ENCODE measurements around the gene DDX19B.
"Not testable (repeated sequence)": the region's sequence is repeated elsewhere in the genome, so short reads cannot be mapped to it uniquely, and the experiment has no call there.

The DDX19B gene

DNA sequence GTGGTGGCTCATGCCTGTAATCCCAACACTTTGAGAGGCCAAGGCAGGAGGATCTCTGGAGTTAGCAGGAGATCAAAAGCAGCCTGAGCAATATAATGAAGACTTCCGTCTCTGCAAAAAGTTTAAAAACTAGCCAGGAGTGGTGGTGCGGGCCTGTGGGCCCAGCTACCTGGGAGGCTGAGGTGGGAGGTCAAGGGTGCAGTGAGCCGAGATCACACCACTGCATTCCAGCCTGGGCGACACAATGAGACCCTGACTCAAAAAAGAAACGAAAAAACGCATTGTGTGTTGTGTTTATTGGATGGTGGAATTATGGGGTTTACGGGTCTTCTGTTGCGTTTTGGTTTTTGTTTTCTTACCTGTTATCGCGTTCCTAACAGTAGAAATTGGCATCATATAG, 46.9 kb downstream of the DDX19B start:
- no peak for DNase-seq (ENCODE audit: extremely low read depth in 1 of 2, low read depth in 1 of 2)

DNA sequence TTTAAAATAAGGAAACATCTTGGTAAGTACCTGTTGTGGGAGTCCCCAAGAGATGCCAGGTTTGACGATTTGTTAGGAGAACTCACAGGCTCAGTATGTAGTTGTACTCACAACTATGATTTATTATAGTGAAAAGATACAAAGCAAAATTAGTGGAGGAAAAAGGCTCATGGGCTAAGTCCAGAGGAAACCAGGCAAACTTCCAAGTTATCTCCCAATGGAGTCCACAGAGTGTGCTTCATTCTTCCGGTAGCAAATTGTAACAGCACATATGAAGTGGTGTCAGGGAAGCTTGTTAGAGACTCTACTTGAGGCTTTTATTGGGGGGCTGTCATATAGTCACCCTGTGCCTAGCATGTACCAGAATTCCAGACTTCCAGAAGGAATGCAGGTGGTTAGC, 50.0 kb downstream of the DDX19B start:
- DNase-seq (ENCODE audit: extremely low read depth in 1 of 2, low read depth in 1 of 2): no peak

DNA sequence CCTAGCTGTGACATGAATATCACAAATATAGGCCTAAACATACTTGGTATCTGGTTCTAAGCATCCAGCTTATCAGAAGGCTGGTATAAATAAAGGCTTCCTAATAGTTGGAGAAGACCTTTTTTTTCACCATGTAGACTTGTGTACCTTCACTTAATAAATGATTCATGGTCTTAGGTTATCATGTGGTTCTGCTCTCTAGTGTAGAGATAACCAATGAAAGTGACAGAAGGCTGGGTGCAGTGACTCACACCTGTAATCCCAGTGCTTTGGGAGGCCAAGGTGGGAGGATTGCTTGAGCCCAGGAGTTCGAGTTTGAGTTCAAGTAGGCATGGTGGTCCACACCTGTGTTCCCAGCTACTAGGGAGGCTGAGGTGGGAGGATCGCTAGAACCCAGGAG, 50.8 kb downstream of the DDX19B start:
- DNase-seq (ENCODE audit: extremely low read depth in 1 of 2, low read depth in 1 of 2): no peak

DNA sequence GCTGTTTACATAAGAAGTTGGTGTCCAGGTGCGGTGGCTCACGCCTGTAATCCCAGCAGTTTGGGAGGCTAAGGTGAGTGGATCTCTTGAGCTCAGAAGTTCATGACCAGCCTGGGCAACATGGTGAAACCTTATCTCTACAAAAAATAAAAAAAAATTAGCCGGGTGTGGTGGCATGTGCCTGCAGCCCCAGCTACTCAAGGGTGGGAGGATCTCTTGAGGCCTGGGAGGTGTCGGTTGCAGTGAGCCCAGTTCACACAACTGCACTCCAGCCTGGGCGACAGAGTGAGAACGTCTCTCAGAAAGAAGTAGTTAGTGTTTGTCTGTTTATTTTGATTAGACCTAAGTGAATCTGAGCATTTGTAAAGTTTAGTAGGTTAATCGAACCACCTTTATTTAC, 60.6 kb downstream of the DDX19B start:
- DNase-seq (ENCODE audit: extremely low read depth in 1 of 2, low read depth in 1 of 2): no peak

DNA sequence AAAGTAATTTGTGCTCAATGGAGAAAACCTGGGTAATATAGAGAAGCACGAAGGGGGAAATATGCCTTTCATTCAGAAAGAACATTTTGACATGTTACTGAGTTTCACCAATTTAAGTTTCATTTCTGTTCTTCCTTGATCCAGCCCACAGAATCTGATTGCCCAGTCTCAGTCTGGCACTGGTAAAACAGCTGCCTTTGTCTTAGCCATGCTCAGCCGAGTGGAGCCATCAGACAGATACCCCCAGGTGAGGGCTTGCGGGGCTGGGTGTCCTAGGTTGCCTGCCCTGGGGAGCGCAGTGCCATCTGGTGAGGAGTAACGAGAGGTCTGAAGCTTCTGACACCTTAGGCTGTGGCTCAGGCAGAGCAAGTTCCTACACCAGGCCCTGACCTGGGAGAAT, 65.4 kb downstream of the DDX19B start:
- DNase-seq (ENCODE audit: extremely low read depth in 1 of 2, low read depth in 1 of 2): no peak

DNA sequence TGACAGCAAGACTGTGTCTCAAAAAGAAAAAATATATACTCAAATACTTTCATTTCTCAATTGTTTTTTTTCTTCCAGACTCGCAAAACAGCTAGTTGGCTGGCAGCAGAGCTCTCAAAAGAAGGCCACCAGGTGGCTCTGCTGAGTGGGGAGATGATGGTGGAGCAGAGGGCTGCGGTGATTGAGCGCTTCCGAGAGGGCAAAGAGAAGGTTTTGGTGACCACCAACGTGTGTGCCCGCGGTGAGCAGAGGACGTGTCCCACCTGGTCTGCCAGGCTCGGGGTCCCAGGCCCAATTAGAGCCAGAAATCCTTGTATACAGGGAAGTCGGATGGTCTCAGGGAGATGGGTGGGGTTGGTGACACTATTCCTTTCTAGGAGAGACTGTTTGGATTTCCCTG, 71.2 kb downstream of the DDX19B start:
- DNase-seq (ENCODE audit: extremely low read depth in 1 of 2, low read depth in 1 of 2): not testable (repeated sequence)

DNA sequence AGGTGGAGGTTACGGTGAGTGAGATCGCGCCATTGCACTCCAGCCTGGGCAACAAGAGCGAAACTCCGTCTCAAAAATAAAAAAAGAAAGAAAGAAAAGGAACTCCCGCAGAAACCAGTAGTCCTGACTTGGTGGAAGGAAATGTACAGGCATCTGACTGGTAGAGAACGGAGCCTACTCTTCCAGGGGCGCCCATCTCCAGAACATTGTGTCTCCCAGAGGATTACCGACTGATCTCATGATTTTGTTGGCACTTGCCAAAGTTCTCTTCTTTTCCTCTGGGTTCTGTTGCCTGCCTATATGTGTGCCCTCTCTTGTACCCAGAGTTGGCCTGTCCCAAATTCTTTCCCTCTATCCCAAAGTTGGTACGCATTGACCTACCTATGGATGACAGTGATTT, 71.9 kb downstream of the DDX19B start:
- no peak for DNase-seq (ENCODE audit: extremely low read depth in 1 of 2, low read depth in 1 of 2)

DNA sequence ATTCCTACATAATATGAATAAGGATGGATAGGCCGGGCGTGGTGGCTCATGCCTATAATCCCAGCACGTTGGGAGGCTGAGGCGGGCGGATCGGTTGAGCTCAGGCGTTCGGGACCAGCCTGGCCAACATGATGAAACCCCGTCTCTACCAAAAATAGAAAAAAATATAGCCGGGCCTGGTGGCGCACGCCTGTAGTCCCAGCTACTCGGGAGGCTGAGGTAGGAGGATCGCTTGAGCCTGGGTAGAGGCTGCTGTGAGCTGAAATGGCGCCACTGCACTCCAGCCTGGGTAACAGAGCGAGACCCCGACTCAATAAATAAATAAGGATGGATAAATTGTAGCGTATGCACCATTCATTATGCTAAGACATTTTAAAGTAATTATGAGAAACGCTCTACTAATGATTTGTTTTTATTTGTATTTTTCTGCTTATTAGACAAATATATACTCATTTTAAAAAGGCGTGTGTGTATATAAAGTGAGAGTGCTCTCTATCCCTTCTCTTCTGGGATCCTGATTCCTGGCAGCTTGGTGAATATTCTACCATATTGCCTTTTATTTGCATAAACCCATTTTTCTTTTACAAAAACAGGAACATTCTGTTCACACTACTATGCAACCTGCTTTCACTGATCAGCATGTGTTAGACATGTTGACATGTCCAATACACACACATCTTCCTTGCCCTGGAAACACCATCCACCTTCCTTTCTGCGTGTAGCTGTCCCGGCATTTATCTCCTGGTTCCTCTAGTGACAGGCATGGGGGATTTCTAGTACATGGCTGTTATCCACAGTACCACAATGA, 74.1 kb downstream of the DDX19B start:
- DNase-seq (ENCODE audit: extremely low read depth in 1 of 2, low read depth in 1 of 2): no peak

DNA sequence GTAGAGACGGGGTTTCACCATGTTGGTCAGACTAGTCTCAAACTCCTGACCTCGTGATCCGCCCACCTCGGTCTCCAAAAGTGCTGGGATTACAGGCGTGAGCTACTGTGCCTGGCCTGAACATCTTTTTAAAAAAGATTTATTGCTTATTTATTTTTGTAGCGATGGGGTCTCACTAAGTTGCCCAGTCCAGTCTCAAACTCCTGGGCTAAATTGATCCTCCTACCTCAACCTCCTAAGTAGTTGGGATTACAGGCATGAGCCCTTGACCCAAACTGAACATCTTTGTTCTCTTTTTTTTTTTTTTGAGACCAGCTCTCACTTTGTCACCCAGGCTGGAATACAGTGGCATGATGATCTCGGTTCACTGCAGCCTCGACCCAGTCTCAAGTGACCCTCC, 75.2 kb downstream of the DDX19B start:
- no peak for DNase-seq (ENCODE audit: extremely low read depth in 1 of 2, low read depth in 1 of 2)

DNA sequence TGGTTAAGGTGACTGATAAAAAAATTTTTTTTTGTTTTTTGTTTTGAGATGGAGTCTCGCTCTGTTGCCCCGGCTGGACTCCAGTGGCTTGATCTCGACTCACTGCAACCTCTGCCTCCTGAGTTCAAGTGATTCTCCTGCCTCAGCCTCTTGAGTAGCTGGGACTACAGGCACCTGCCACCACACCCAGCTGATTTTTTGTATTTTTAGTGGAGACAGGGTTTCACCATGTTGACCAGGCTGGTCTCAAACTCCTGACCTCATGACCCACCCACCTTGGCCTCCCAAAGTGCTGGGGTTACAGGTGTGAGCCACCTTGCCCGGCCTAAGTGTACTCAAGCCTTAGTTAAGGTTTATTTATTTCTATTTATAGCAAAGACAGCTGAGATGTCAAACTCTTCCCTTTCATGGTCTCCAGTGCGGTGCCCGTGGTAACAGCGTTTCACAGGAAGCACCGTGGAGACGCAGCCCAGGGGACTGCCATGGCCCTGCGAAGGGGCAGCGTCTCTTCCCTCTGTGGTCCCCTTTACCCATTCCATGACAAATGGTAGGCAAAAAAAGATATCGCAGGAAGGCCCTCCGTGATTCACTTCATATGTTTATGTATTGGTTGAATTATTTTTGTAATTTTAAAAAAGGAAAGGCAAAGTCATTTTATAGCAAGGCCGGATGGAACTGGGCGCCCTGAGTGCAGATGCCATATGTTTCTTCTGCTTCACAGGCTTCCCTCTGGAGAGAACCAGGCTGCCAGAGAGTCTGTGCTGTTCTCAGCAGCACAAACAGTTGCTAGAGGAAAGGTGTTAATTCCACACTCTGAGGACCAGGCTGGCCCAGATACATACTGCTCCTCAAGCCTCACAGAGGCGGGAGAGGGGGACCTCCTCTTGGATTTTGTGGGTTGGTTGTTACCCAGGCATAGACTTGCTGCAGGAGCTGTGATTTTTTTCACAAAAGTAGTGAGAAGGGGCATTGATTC, 76.9 kb downstream of the DDX19B start:
- DNase-seq (ENCODE audit: extremely low read depth in 1 of 2, low read depth in 1 of 2): no peak

DNA sequence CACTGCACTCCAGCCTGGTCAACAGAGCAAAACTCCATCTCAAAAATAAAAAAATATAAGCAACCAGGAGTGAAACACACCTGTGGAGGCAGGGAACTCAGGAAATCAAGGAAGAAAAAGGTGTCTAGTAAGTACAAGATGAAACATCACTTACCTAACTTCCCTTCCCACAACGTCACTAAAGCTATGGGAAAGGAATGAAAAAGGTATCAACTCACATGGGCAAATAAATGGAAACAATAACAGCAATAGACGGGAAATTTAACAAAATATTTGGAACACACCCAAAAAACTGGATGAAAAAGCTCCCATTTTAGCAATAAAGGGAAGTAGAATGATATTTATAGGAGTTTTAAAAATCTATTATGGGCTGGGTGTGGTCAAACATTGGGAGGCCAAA, 78.8 kb downstream of the DDX19B start:
- DNase-seq (ENCODE audit: extremely low read depth in 1 of 2, low read depth in 1 of 2): no peak

DNA sequence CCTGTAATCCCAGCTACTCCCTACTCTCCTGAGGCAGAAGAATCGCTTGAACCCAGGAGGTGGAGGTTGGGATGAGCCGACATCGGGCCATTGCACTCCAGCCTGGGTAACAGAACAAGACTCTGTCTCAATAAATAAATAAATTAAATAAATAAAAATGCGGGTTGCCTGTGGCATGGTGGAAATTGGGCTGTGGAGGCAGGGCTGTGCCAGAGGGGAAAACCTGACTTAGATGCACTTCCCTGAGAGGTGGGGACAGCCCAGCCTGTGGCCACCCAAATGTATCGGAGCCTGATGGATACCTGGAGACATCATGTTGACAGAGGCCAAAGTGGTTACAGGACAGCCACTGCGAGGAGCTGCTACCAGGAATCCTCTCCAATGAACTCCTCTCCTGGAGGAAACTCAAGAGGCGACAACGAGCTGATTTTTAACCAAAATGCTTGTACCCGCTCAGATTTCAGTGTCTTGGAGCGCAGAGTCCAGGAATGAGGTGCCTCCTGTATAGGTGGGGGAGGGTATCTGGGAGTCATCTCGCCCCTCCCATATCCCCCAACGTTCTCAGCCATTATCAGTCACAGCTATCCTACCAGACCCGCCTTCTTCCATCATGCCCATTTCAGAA, 80.0 kb downstream of the DDX19B start:
- no peak for DNase-seq (ENCODE audit: extremely low read depth in 1 of 2, low read depth in 1 of 2)

DNA sequence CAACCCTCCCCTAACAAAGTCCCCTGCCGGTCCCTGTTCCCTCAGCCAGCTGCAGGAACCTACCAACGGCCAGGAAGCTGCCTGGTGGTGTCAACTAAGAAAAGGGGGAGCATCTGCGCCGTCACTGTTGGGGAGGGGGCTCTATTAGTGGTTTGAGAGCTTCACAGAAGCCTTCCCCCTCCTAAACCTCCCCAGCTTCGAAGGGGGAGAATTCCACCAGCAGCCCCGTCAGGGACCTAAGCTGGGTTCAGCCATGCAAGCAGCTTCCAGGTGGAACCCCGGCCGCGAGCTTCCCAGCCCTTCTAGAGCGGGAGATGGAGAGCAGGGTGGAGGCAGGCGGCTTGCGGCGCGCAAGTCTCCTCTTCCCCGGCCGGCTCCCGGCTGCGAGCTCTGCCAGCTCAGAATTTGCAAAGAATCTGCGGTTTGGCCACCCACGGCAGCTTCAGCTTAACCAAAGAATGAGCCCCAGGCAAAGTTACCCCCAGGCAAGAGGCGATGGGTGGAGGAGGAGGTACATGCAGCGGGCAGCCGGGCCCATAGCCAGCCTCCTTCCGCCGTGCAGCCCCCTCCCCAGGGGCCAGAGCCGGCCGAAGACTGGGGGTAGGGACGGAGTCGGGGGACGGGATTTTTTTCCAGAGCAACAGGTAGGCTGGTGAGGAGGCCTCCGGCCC, 81.4 kb downstream of the DDX19B start:
- peak in 1 of 2 donors; percentile 45 for DNase-seq (ENCODE audit: extremely low read depth in 1 of 2, low read depth in 1 of 2)

DNA sequence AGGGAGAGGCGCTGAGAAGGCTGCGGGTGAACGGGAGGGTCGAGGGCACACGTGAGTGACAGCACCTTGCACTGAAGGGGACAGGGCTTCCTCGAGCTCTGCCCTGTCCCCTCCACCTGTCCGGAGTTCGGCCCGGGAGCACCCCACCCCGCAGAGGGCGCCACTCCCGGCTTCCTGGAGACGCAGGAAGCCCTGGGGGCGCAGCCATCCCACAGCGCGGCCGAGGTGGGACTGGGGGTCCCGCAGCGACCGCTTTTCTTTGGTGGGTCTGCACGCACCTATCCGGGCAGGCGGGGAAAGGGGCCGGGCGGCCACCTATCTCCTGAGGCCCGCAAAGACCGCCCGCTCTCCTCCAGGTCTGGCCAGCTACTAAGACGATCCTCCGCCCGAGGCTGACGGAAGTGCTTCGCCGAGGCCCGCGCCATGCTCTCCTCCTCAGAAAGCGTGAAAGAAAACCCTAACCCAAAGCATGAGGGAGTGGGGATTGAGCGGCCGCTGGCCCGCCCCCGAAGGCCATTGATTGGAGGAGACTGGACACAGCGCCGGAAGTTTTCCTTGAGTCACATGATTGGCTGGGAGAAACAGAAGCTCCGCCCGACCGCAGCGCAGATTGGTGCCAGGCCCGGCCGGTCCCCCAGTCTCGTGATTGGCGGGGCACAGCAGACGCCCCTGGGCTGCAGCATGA, 82.1 kb downstream of the DDX19B start:
- DNase-seq (ENCODE audit: extremely low read depth in 1 of 2, low read depth in 1 of 2): peak; percentile 89 to 92

DNA sequence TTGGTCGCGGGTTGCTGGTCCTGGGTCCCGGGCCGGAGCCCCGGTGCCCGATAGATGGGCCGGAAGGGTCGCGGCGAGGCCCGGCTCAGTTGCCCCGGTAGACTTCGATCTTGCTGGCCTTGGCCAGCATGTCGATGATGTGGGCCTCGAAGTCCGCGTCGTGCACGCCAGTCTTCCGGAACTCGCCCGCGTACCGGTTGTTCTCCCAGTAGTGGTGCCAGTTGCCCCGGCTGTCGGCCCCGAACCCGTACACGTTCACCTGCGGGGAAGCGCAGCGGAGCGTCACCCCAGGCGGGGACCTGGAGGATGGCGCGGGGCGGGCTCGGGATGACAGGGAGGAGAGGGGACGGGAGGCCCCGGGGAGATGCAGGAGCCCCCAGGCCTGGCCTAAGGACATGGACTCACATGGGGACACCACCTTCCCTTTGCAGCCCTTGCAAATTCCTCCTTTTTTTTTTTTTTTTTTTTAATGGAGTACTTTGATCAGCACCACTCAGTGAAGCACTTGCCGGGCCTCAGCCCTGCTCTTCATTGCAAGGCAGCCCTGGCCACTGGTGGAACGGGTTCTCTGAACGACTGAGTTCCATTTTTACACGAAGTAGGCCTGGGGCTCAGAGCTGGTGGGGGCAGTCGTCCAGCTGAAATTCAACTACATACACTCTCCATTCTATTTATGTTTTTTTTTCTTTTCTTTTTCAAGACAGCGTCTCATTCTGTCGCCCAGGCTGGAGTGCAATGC, 82.8 kb downstream of the DDX19B start:
- no peak for DNase-seq (ENCODE audit: extremely low read depth in 1 of 2, low read depth in 1 of 2)

DNA sequence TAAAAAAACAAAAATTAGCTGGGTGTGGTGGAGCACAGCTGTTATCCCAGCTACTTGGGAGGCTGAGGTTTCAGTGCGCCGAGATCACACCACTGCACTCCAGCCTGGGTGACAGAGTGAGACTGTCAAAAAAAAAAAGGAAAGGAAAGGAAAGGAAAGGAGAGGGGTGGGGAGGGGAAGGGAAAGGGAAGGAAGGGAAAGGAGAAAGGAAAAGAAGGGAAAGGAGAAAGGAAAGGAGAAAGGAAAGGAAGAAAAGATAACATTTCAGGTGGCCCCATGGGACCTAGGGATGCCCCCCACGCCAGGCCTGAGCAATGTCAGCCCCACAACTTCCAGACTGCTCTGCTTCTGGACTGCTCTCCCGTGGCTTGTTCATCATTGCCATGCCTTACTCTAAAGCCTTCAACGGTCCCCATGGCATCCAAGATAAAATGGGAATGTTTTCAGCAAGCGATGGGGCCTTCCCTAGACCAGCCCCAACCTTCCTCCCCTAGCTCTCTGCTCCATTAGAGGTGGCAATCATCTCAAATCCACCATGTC, 84.5 kb downstream of the DDX19B start:
- DNase-seq (ENCODE audit: extremely low read depth in 1 of 2, low read depth in 1 of 2): no peak

Measured in activated CD8-positive, alpha-beta memory T cell treated with anti-CD3 and anti-CD28 coated beads for 1 hour (primary cell).